Neural crest cell (in vitro differentiated cells): ENCODE results near the gene CYBRD1. TPM values are rescaled to one million over a fixed set of nuclear protein-coding genes. Genes with fewer than 3 reads are reported as not detected.

Experiments
- DNase-seq: peaks from one replicate; pipeline ENCODE4 v3.0.0; 2021; ENCODE audit warnings: low read depth, mixed read lengths, low spot score
- H3K27ac Mint-ChIP-seq: one replicate; pipeline ENCODE4 v1.8.0; 2021; ENCODE audit warnings: mild to moderate bottlenecking, mixed read lengths; ENCODE audit not compliant: unreplicated experiment
- H3K27me3 Mint-ChIP-seq: 2 replicates; pipeline ENCODE4 v1.8.0; 2021; ENCODE audit warnings: low read depth, mild to moderate bottlenecking, mixed read lengths
- H3K36me3 Mint-ChIP-seq: 2 replicates; pipeline ENCODE4 v1.8.0; 2021; ENCODE audit warnings: low read depth, mild to moderate bottlenecking, mixed read lengths
- H3K4me1 Mint-ChIP-seq: 2 replicates; pipeline ENCODE4 v1.8.0; 2021; ENCODE audit warnings: mixed read lengths
- H3K4me3 Mint-ChIP-seq: one replicate; pipeline ENCODE4 v1.8.0; 2021; ENCODE audit warnings: mild to moderate bottlenecking, mixed read lengths
- H3K9me3 Mint-ChIP-seq: 2 replicates; pipeline ENCODE4 v1.8.0; 2021; ENCODE audit warnings: mixed read lengths
- CTCF ChIP-seq: fragments of 200-600 bp; sonication (generic); conservative IDR thresholded peaks from 2 replicates; pipeline ENCODE4 v1.5.0; 2021; ENCODE audit warnings: antibody characterized with exemption, mild to moderate bottlenecking
- total RNA-seq: library from RNA; stranded (reverse); gene quantifications from 2 replicates; pipeline ENCODE4 v1.2.1, GENCODE V29; 2021

The CYBRD1 gene
- total RNA-seq, 1 donor from 2014 or later: 11.8 TPM

- no peak for DNase-seq
- Mint-ChIP-seq H3K9me3 (peaks cover 4% of the 10 kb centered on the region), H3K4me1 (no peaks in the 10 kb centered on the region), H3K36me3 (no peaks in the 10 kb centered on the region), H3K4me3 (no peak overlapping the region), H3K27ac (no peak overlapping the region), H3K27me3 (peaks cover 9% of the 10 kb centered on the region)
- TF ChIP-seq CTCF: no peak
Observed at GRCh38 chr2:171587567-171587966, 65.3 kb downstream of the CYBRD1 start.

- no peaks in the 10 kb centered on the region for H3K4me1 Mint-ChIP-seq
- no peaks in the 10 kb centered on the region for H3K36me3 Mint-ChIP-seq
- H3K4me3 Mint-ChIP-seq: no peak overlapping the region
- peaks cover 9% of the 10 kb centered on the region for H3K27me3 Mint-ChIP-seq
- no peak for TF ChIP-seq CTCF
- DNase-seq: no peak
- no peak overlapping the region for H3K27ac Mint-ChIP-seq
- peaks cover 4% of the 10 kb centered on the region for H3K9me3 Mint-ChIP-seq
Observed at GRCh38 chr2:171590116-171590515, 67.8 kb downstream of the CYBRD1 start.

GRCh38 chr2:171592036-171592555, 69.8 kb downstream of the CYBRD1 start:
- H3K27me3 Mint-ChIP-seq: peaks cover 9% of the 10 kb centered on the region
- no peaks in the 10 kb centered on the region for H3K9me3 Mint-ChIP-seq
- no peaks in the 10 kb centered on the region for H3K36me3 Mint-ChIP-seq
- no peak for DNase-seq
- TF ChIP-seq CTCF: no peak
- H3K4me3 Mint-ChIP-seq: no peak overlapping the region
- H3K4me1 Mint-ChIP-seq: no peaks in the 10 kb centered on the region
- no peak overlapping the region for H3K27ac Mint-ChIP-seq

GRCh38 chr2:171595456-171595855, 73.2 kb downstream of the CYBRD1 start:
- Mint-ChIP-seq H3K27ac (no peak overlapping the region), H3K27me3 (peaks cover 20% of the 10 kb centered on the region), H3K4me3 (no peak overlapping the region), H3K9me3 (no peaks in the 10 kb centered on the region), H3K36me3 (no peaks in the 10 kb centered on the region), H3K4me1 (no peaks in the 10 kb centered on the region)
- no peak for TF ChIP-seq CTCF
- DNase-seq: no peak

- no peak overlapping the region for H3K27ac Mint-ChIP-seq
Observed at GRCh38 chr2:171595896-171596295, 73.6 kb downstream of the CYBRD1 start.

More at GRCh38 chr2:171595896-171596295, 73.6 kb downstream of the CYBRD1 start:
- H3K9me3 Mint-ChIP-seq: no peaks in the 10 kb centered on the region
- H3K4me3 Mint-ChIP-seq: no peak overlapping the region
- TF ChIP-seq CTCF: no peak
- H3K36me3 Mint-ChIP-seq: no peaks in the 10 kb centered on the region
- H3K4me1 Mint-ChIP-seq: no peaks in the 10 kb centered on the region
- H3K27me3 Mint-ChIP-seq: peaks cover 22% of the 10 kb centered on the region
- no peak for DNase-seq
